NCI-H1105 (cell line): Measurements from ENCODE around the gene RCAN1.
A peak's percentile ranks its signal among the peaks of the same experiment; 100 is the strongest.
"Not testable (repeated sequence)": the region's sequence is repeated elsewhere in the genome, so short reads cannot be mapped to it uniquely, and the experiment has no call there.

Experiments used
- DNase-seq: peaks from one replicate; lab custom pipeline; 2025; lab: John Stamatoyannopoulos, UW

The RCAN1 gene

GRCh38 chr21:34514576-34515115 lies 100.3 kb downstream of the RCAN1 start:
- DNase-seq: no peak

- DNase-seq: no peak
These were observed 101.7 kb downstream of the RCAN1 start for GRCh38 chr21:34513129-34513675.

DNA sequence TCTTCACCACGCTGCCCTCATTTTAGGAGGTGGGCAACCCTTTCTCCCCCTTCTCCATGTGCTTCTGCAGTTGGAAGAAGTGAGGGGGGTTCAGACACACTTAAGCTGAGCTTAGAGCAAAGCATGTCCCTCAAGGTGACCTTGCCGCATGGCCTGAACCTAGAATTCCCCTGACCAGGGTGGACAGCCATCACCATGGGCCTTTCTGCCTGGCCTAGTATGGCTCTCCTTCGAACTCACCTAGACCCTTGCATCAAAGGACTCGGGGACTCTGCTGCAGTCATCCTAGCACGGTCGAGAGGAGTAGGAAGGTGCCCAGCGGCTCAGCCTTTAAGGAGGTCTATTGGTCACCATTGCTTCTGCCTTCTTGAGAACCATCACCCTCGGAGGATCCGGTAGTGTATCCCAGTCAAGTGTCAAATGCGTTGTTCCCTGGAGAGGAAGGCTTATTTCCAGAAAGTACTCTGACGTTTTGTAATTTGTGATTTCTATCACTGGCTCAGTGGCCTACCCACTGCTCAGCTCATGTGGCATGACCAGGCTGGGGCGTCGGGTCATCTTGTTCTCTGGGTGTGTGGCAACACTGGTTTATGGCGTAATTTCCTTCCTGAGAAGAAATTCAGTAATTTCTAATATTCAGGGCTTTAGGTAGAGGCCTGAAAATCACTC lies 103.0 kb downstream of the RCAN1 start, which contains the start of gene KCNE1:
TSS of gene KCNE1 (minus strand) at position 424 of the 669 bp plus-strand sequence. CDS start 62,576 bp downstream, outside the sequence.
- no peak for DNase-seq

- no peak for DNase-seq
These were observed 103.7 kb downstream of the RCAN1 start for GRCh38 chr21:34511181-34511580.

GRCh38 chr21:34510148-34511142 lies 104.5 kb downstream of the RCAN1 start:
- no peak for DNase-seq

GRCh38 chr21:34509151-34509550 lies 105.8 kb downstream of the RCAN1 start:
- DNase-seq: no peak

- DNase-seq: no peak
These were observed 110.3 kb downstream of the RCAN1 start for GRCh38 chr21:34504595-34504994.

DNA sequence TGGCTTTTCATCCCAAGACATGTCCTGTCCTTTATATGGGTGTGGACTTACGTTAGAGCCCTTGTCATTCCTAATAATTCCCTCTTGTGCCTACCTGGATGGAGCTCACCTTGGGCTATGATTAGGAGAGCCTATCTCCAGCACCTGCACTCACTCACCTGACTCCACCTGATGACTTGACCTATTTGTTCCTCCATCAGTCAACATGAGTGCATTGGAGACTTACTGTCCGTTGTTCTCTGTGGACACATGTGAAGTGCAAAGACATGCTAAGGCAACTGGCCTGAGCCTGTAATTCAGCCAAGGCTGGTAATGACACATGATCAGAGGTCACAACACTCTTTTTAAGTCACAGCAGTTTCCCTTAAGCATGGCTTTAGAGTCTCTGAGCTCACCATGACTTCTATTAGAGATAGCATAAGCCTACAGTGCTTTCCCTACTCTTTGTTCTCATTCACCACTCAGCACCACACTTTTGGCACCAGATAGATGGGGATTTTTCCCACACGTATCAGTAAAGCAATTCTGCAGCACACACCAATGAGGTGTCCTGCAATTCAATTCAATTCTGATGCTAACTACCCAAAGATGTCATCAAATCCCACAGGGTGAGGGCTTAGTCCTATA lies 112.3 kb downstream of the RCAN1 start:
- no peak for DNase-seq

- no peak for DNase-seq
These were observed 113.2 kb downstream of the RCAN1 start for GRCh38 chr21:34501716-34502115.

- DNase-seq: no peak
These were observed 114.7 kb downstream of the RCAN1 start for GRCh38 chr21:34500191-34500590.

DNA sequence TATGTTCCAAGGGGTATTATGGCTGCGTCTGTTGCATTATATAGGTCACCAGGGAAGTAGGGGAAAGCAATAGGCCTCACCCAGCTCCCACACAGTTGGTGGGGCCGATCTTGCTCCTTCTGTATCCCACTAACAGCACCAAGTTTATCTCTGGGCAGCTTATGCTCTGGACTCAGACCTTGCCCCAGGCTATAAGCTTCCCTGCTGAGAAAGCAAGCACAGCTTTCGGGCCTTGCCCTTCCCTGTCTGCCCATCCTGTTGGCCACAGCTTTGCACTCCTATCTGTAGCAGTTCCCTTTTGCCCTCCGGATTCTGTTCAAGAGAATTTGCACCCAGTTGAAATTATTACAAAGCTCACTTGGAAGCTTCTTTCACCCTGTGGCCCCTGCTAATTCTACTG lies 115.8 kb downstream of the RCAN1 start:
- no peak for DNase-seq

GRCh38 chr21:34498623-34499022 lies 116.3 kb downstream of the RCAN1 start:
- DNase-seq: peak; percentile 57

DNA sequence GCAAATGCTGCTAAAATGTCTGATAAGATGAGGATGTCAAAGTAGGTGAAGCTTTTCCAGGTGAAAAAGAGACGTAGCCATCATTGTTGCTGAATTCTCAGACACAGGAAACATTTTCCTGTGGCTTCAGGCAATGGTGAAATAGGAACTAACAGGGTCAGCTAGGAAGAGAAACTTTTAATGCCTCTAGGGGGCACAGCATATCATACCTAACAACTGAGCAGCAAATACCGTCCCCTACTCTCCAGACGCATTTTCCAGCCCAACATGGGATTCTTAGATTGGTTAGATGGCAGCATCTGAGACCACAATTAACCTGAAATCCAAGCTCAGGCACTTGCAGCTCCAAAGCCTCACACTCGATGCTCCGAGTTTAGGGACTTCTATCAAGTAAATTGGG lies 131.1 kb downstream of the RCAN1 start:
- not testable (repeated sequence) for DNase-seq

DNA sequence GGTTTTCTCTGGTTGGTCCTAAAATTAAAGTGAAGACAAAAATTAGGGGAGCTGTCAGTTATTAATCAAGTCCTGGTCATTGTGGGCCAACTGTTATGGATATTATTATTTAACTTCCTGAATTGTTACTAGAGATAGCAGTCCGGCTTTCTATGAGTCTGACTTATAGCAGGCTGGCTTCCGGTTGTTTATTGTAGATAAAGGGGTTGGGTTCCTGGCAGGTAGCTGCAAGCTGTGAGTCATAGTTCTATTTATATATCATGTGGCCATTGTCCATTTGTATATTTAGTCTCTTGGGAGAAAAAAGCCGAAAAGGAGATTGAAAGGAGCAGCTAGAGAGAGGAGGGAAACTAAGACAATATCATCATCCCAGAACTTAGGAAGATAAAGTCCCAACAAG lies 131.5 kb downstream of the RCAN1 start:
- DNase-seq: not testable (repeated sequence)

- not testable (repeated sequence) for DNase-seq
These were observed 147.6 kb downstream of the RCAN1 start for GRCh38 chr21:34467333-34467732.
